ENCODE data around the gene CCL23.
A peak's percentile ranks its signal among the peaks of the same experiment; 100 is the strongest.

Gene CCL23

DNA sequence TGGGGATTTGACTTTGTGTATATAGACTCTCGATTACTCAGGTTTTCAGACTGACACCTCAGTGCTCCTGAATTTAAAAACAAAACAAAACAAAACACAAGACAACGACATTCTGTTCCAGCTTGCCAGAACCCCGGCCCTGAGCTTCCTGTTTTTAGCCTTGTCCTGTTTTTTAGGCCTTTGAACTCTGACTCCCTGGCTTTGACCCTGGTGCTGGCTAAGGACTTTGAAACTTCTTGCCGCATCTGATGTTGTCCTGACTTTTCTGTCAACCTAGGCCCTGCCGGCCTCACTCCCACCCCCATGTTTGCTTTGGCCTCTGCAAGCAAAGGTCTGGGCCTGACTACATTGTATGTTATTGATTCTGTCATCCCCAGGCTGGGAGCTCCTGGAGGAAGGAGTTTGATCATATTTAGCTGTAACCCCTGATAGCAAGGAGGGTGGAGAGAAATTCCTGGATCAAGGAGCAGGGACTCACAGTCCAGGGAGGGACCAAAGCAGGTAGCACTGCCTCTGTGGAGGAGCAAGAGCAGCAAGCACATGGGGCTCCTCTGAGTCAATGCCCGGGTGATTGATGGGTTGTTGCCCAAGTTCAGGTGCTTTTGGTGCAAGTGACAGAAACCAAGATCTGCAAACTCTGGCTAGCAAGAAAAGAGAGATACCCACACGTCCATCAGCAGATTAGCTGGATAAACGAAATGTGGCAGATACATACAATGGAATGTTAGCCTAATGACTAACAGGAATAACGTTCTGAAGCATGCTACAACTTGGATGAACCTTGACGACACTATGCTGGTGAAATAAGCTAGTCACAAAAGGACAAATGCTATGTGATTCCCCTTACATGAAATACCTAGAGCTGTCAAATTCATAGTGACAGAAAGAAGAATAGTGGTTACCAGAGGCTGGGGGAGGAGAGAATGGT is 44.2 kb downstream of the CCL23 start:
- Histone ChIP-seq H3K36me3 (ENCODE audit: insufficient read depth, low read length) (no peaks in the 10 kb centered on the region), H3K9me3 (ENCODE audit: low read length) (no peaks in the 10 kb centered on the region), H3K4me1 (ENCODE audit: insufficient read depth, low read length) (peaks cover 4% of the 10 kb centered on the region), H2AFZ (ENCODE audit: low read depth, low read length) (no peak overlapping the region), H3K27me3 (ENCODE audit: insufficient read depth, low read length) (no peaks in the 10 kb centered on the region), H3K4me3 (ENCODE audit: low read length) (no peak overlapping the region)

DNA sequence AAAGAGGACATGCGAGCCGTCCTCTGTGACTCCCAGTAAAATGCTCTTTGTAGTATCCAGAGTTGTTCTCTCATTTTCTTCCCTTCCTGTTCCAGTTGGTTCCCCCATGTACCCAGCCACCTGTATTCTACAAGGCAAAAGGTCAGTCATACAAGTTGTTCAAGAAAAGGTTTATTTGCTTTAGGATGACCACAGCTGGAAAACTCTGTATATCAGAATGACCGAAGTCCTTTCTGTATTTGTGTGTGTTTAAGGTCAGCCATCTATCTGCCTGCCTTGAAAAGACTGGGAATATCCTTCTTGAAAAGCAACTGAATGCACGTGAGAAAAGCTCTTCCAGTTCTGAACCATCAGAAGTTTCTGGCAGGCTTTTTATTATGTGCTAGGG is 44.8 kb downstream of the CCL23 start:
- no peaks in the 10 kb centered on the region for H3K9me3 ChIP-seq (ENCODE audit: low read length)
- H3K36me3 ChIP-seq (ENCODE audit: insufficient read depth, low read length), result no peaks in the 10 kb centered on the region
- no peak overlapping the region for H2AFZ ChIP-seq (ENCODE audit: low read depth, low read length)
- no peaks in the 10 kb centered on the region for H3K27me3 ChIP-seq (ENCODE audit: insufficient read depth, low read length)
- no peak overlapping the region for H3K4me3 ChIP-seq (ENCODE audit: low read length)
- peaks cover 4% of the 10 kb centered on the region for H3K4me1 ChIP-seq (ENCODE audit: insufficient read depth, low read length)

DNA sequence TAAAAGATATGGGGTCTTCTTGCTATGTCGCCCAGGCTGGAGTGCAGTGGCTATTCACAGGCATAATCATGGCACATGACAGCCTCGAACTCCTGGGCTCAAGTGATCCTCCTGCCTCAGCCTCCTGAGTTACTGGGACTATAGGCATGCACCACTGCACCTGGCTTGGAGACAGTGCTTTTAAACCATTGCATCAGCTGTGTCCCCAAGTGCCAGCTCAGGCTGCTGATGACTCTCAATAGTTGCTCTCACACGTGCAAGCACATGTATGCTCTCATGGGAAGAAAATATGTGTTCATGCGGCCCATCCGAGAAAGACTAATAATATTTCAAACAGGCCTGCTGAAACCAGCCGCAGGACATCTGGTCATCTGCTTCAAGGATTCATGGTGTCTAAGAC is 45.2 kb downstream of the CCL23 start:
- no peaks in the 10 kb centered on the region for H3K9me3 ChIP-seq (ENCODE audit: low read length)
- H2AFZ ChIP-seq (ENCODE audit: low read depth, low read length), result no peak overlapping the region
- no peaks in the 10 kb centered on the region for H3K36me3 ChIP-seq (ENCODE audit: insufficient read depth, low read length)
- H3K4me3 ChIP-seq (ENCODE audit: low read length), result no peak overlapping the region
- H3K4me1 ChIP-seq (ENCODE audit: insufficient read depth, low read length), result peaks cover 4% of the 10 kb centered on the region
- H3K27me3 ChIP-seq (ENCODE audit: insufficient read depth, low read length), result no peaks in the 10 kb centered on the region

DNA sequence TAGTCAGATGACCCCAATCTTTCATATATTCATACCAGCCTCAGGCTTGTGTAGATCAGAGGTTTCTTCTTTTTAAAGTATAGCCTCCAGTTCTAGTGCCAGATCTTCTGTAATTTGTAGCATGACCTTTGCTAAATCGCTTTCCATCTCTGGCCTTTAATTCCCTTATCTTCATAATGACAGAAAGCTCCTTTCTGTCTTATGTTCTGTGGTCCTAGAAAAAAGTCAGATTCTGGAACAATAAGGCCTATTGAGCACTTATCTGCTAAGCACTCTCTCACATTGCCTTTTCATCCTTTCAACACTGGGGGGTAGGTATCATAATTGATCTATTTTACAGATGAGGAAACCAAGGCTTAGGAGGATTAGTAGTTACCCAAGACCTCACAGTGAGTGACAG is 45.7 kb downstream of the CCL23 start:
- Histone ChIP-seq H3K36me3 (ENCODE audit: insufficient read depth, low read length) (no peaks in the 10 kb centered on the region), H2AFZ (ENCODE audit: low read depth, low read length) (no peak overlapping the region), H3K27me3 (ENCODE audit: insufficient read depth, low read length) (no peaks in the 10 kb centered on the region), H3K4me1 (ENCODE audit: insufficient read depth, low read length) (peaks cover 4% of the 10 kb centered on the region), H3K9me3 (ENCODE audit: low read length) (no peaks in the 10 kb centered on the region), H3K4me3 (ENCODE audit: low read length) (no peak overlapping the region)

DNA sequence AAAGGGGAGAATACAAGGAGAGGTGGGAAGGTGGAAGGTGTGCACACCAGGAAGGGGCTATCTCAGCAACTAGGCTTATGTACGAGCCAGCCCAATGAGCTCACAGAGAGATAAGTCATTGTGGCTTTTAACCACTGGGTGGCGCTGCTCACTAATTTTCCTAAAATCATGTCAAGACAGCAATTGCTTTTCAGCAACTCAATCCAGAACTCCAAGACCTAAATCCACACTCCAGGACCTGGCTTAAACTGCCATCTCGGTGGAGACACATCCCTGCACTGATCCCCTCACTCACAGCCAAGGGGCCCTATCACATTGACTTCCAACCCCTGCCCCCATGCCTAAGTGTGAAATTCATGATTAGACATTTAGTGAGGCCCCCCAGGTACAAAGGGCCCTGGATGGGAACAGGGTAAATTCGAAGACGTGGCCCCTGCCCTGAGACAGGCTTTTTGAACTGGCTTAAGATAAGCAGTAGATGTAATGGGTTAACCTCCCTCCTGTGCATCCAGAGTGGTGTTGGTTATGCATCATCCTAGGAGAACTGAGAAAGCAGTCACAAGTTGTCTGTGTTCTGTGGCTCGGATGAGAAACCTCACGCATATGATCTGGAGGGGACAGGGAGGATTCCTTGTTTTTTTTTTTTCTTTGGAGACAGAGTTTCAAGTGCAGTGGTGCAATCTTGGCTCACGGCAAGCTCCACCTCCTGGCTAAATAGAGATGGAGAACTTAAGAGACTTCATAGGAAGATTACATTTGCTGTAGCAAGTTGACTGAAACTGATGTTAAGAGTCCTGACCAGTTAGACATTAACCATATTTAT is 48.0 kb downstream of the CCL23 start:
- Histone ChIP-seq H2AFZ (ENCODE audit: low read depth, low read length) (peak overlapping the region; percentile 47), H3K9me3 (ENCODE audit: low read length) (no peaks in the 10 kb centered on the region), H3K4me1 (ENCODE audit: insufficient read depth, low read length) (peaks cover 4% of the 10 kb centered on the region), H3K4me3 (ENCODE audit: low read length) (no peak overlapping the region), H3K27me3 (ENCODE audit: insufficient read depth, low read length) (peaks cover 6% of the 10 kb centered on the region), H3K36me3 (ENCODE audit: insufficient read depth, low read length) (no peaks in the 10 kb centered on the region)

DNA sequence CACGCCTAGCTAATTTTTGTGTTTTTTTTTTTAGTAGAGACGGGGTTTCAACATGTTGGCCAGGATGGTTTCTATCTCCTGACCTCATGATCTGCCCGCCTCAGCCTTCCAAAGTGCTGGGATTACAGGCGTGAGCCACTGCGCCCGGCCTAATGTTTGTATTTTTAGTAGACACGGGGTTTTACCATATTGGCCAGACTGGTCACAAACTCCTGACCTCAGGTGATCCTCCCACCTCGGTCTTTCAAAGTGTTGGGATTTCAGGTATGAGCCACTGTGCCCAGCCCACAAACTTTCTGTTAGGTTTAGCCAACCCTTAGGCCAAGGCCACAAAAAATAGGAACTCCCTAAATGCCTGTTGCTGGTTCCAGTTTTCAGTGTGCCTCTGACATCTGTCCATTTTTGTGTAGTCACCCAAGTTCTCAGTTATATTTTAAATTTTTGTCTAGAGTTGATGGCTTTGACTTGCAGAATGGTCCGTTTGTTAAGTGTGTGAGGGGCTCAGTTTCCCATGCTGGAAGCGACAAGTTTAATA is 49.2 kb downstream of the CCL23 start:
- peaks cover 4% of the 10 kb centered on the region for H3K4me1 ChIP-seq (ENCODE audit: insufficient read depth, low read length)
- no peaks in the 10 kb centered on the region for H3K9me3 ChIP-seq (ENCODE audit: low read length)
- no peaks in the 10 kb centered on the region for H3K36me3 ChIP-seq (ENCODE audit: insufficient read depth, low read length)
- no peak overlapping the region for H3K4me3 ChIP-seq (ENCODE audit: low read length)
- H2AFZ ChIP-seq (ENCODE audit: low read depth, low read length), result no peak overlapping the region
- H3K27me3 ChIP-seq (ENCODE audit: insufficient read depth, low read length), result peaks cover 6% of the 10 kb centered on the region

DNA sequence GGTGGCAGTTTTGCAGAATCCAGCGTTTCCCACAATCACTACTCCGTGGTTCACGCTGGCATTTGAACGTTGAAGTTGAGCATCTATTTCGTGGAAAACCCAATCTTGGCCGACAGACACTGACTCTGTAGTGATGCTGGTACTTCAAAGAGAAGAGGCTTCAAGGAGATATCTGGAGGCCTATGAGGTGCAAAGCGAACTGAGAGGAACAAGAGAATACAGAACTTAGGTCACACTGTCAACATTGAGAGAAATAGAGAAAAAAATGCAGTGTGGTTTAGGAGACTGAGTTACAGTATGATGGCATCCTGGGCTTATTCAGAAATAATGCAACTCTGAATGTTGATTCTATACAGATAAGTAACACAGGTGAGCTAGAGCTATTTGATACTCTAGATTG is 52.5 kb downstream of the CCL23 start:
- Histone ChIP-seq H3K9me3 (ENCODE audit: low read length) (no peaks in the 10 kb centered on the region), H3K36me3 (ENCODE audit: insufficient read depth, low read length) (no peaks in the 10 kb centered on the region), H3K27me3 (ENCODE audit: insufficient read depth, low read length) (peaks cover 6% of the 10 kb centered on the region), H2AFZ (ENCODE audit: low read depth, low read length) (no peak overlapping the region), H3K4me3 (ENCODE audit: low read length) (no peak overlapping the region), H3K4me1 (ENCODE audit: insufficient read depth, low read length) (peaks cover 4% of the 10 kb centered on the region)

DNA sequence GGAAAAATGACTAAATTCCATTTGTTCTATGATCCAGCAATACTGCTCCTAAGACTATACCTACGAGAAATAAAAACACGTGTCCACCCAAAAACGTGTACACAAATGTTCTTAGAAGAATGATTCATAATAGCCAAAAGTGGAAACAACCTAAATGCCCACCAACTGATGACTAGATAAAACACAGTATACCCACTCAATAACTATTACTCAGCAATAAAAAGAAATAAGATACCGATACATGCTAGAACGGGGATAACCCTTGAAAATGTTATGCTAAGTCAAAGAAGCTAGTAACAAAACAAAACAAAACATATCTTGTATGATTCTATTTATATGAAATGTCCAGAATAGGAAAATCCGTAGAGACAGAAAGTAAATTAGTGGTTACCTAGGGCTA is 54.1 kb downstream of the CCL23 start:
- Histone ChIP-seq H3K36me3 (ENCODE audit: insufficient read depth, low read length) (no peaks in the 10 kb centered on the region), H3K9me3 (ENCODE audit: low read length) (no peaks in the 10 kb centered on the region), H2AFZ (ENCODE audit: low read depth, low read length) (no peak overlapping the region), H3K27me3 (ENCODE audit: insufficient read depth, low read length) (peaks cover 6% of the 10 kb centered on the region), H3K4me1 (ENCODE audit: insufficient read depth, low read length) (no peaks in the 10 kb centered on the region), H3K4me3 (ENCODE audit: low read length) (no peak overlapping the region)

Measured in neuron (in vitro differentiated cells).